Ishikawa (cell line): ENCODE results near the gene STK32C.

ENCODE experiments used
- CEBPB ChIP-seq: IDR thresholded peaks from 2 replicates; pipeline ENCODE4 v1.6.1; 2012
- CREB1 ChIP-seq: IDR thresholded peaks from 2 replicates; pipeline ENCODE4 v1.6.1; 2012; ENCODE audit warnings: low read depth
- EGR1 ChIP-seq: IDR thresholded peaks from 2 replicates; pipeline ENCODE4 v1.6.1; 2012
- EP300 ChIP-seq: IDR thresholded peaks from 2 replicates; pipeline ENCODE4 v1.6.1; 2012; ENCODE audit warnings: borderline replicate concordance
- FOXM1 ChIP-seq: IDR thresholded peaks from 2 replicates; pipeline ENCODE4 v1.6.1; 2012; ENCODE audit warnings: low read depth, borderline replicate concordance
- NFIC ChIP-seq: IDR thresholded peaks from 2 replicates; pipeline ENCODE4 v1.6.1; 2012
- RAD21 ChIP-seq: IDR thresholded peaks from 2 replicates; pipeline ENCODE4 v1.6.1; 2012; ENCODE audit warnings: low read depth
- TAF1 ChIP-seq: IDR thresholded peaks from 2 replicates; pipeline ENCODE4 v1.6.1; 2012; ENCODE audit warnings: low read depth, mild to moderate bottlenecking
- TCF12 ChIP-seq: IDR thresholded peaks from 2 replicates; pipeline ENCODE4 v1.6.1; 2012; ENCODE audit warnings: low read depth
- TEAD4 ChIP-seq: IDR thresholded peaks from 2 replicates; pipeline ENCODE4 v1.6.1; 2012
- YY1 ChIP-seq: IDR thresholded peaks from 2 replicates; pipeline ENCODE4 v1.6.1; 2012; ENCODE audit warnings: low read depth
- ZBTB7A ChIP-seq: IDR thresholded peaks from 2 replicates; pipeline ENCODE4 v1.6.1; 2012; ENCODE audit warnings: low read depth
- TF ChIP-seq, protein P1 (sequence below): IDR thresholded peaks from 2 replicates; pipeline ENCODE4 v1.6.1; 2012
- TF ChIP-seq, protein P2 (sequence below): IDR thresholded peaks from 2 replicates; pipeline ENCODE4 v1.6.1; 2012
- TF ChIP-seq, protein P3 (sequence below): IDR thresholded peaks from 2 replicates; pipeline ENCODE4 v1.6.1; 2012; ENCODE audit warnings: low read depth, mild to moderate bottlenecking

STK32C gene

DNA sequence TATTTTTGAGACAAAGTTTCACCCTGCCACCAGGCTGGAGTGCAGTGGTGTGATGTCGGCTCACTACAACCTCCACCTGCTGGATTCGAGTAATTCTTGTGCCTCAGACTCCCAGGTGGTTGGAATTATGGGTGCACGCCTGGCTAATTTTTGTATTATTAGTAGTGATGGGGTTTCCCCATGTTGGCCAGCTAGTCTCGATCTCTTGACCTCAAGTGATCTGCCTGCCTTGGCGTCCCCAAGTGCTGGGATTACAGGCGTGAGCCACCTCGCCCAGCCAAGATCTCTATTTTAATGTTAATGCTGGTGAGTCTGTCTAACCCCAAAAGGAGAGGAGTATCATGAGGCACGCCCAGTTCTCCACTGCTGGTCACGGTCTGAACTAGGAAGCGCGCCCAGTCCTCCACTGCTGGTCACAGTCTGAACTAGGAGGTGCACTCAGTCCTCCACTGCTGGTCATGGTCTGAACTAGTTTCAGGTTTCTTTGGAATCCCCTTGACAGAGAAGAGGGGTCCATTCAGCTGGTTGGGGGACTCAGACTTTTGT, 18.7 kb upstream of the STK32C start:
- TF ChIP-seq EGR1 (no peak), ZBTB7A (no peak), FOXM1 (no peak), CREB1 (no peak), TCF12 (no peak), CEBPB (no peak), TEAD4 (no peak), NFIC (no peak), YY1 (no peak)
- TF ChIP-seq, protein P1, sequence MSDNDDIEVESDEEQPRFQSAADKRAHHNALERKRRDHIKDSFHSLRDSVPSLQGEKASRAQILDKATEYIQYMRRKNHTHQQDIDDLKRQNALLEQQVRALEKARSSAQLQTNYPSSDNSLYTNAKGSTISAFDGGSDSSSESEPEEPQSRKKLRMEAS, result no peak
- TF ChIP-seq, protein P2, sequence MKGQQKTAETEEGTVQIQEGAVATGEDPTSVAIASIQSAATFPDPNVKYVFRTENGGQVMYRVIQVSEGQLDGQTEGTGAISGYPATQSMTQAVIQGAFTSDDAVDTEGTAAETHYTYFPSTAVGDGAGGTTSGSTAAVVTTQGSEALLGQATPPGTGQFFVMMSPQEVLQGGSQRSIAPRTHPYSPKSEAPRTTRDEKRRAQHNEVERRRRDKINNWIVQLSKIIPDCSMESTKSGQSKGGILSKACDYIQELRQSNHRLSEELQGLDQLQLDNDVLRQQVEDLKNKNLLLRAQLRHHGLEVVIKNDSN, result no peak
- TF ChIP-seq, protein P3, sequence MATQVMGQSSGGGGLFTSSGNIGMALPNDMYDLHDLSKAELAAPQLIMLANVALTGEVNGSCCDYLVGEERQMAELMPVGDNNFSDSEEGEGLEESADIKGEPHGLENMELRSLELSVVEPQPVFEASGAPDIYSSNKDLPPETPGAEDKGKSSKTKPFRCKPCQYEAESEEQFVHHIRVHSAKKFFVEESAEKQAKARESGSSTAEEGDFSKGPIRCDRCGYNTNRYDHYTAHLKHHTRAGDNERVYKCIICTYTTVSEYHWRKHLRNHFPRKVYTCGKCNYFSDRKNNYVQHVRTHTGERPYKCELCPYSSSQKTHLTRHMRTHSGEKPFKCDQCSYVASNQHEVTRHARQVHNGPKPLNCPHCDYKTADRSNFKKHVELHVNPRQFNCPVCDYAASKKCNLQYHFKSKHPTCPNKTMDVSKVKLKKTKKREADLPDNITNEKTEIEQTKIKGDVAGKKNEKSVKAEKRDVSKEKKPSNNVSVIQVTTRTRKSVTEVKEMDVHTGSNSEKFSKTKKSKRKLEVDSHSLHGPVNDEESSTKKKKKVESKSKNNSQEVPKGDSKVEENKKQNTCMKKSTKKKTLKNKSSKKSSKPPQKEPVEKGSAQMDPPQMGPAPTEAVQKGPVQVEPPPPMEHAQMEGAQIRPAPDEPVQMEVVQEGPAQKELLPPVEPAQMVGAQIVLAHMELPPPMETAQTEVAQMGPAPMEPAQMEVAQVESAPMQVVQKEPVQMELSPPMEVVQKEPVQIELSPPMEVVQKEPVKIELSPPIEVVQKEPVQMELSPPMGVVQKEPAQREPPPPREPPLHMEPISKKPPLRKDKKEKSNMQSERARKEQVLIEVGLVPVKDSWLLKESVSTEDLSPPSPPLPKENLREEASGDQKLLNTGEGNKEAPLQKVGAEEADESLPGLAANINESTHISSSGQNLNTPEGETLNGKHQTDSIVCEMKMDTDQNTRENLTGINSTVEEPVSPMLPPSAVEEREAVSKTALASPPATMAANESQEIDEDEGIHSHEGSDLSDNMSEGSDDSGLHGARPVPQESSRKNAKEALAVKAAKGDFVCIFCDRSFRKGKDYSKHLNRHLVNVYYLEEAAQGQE, result no peak

DNA sequence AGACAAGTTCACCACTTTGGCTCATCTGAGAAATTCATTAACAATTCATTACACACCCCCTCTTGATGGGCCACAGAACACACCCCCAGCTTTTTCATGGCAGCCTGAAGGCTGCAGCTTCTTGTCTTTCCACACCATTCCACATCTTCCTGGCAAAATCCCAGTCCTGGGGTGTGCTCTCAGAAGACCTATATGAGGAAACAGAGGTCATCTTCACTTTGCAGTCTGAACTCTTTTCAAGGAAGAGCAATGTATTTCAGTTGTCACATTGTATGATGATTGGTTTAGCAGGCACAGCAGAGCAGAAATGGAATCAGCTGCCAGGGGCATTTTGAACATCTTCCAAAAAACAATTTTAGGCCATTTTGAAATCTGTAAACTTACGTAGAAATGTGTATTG, 16.4 kb upstream of the STK32C start:
- TF ChIP-seq, protein P2, result no peak
- TF ChIP-seq CEBPB (no peak), NFIC (no peak), YY1 (no peak), EP300 (no peak), TAF1 (no peak), FOXM1 (no peak), TEAD4 (no peak), CREB1 (no peak), TCF12 (no peak), RAD21 (no peak), ZBTB7A (no peak), EGR1 (no peak)
- TF ChIP-seq, protein P1, result no peak
- TF ChIP-seq, protein P3, result no peak

DNA sequence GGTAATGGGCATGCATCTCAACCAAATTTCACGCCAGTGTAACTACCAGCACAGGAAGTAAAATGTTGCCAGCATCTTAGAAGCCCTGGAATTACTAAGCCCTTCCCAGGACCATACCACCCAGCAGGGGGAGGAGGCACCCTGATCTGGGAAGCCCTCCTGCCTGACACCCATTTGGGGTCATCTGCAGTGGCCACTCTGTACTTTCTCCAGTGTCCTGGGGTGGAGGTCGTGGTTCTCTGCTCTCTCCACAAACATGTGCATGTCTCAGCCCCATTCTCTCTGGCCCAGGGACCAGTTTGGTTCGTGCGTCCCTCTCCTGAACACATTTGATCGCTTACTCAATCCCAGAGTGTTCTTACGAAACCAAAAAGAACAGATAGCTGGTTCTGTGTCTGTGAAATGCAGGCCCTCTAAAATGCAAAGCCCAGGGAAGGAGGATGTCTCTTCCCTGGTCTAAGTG, 14.9 kb upstream of the STK32C start:
- TF ChIP-seq CEBPB, result peak; percentile 32; the same call in 1 of the 2 replicates
- TF ChIP-seq, protein P3, result no peak

DNA sequence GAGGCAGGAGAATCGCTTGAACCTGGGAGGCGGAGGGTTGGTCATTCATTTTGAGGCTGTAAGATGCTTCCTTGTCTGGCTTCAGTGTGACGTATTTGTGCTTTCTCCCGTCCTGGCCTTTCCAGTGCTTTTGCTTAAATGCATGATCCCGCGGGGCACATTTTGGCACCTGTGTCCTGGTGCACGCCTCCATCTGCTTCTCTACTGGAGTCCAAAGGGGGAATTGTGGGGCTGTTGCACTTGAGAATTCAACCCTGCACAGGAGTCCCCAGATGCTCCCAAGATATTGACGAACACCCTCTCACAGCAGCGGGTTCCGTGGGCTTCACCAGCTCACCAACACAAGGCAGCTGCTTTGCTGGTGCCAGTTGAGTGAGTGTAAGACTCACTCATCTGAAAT, 14.0 kb upstream of the STK32C start:
- TF ChIP-seq TEAD4, result no peak
- no peak for TF ChIP-seq TCF12
- TF ChIP-seq FOXM1, result no peak
- no peak for TF ChIP-seq CEBPB
- no peak for TF ChIP-seq EP300
